AG08396 (cell line): Measurements from ENCODE around the gene SELENOH.
A peak's percentile ranks its signal among the peaks of the same experiment; 100 is the strongest.

ENCODE experiments used
- DNase-seq: peaks from one replicate; pipeline ENCODE4 v3.0.0; 2012; ENCODE audit warnings: low spot score, mixed read lengths

Gene SELENOH

DNA sequence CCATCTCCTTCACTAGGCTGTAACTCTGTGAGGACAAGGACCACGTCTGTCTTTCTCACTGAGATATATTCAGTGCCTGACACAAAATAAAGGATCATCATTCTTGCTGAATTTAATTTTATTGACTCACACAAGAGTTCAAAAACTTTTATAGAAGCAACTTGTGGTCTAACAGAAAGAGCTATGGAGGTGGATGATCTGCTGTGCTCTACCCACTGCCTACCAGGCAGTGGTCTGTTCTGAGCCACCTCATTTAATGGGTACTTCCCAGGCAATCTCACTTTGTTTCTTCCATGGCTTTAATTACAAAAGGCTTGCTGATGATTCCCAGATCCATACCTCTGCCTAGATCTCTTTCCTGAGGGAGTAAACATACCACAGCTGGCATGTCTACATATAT lies 5.6 kb downstream of the SELENOH start:
- no peak for DNase-seq

DNA sequence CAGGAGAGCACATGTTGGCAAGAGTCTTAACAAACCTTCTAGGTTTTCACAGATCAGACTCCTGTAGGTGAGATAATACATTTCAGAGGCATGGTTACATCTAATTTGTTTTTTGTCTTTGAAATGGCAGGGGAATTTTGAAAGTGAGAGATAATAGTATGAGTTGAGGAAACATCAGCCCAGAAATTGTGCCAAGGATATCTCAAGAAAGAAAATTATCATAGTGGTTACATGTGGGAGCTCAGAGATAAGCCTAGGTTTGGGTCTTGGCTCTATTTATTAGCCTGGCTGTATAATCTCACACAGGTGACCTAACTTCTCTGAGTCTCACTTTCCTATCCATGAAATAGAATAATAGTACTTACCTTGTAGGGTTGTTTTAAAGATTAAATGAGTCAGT lies 9.9 kb downstream of the SELENOH start:
- no peak for DNase-seq

DNA sequence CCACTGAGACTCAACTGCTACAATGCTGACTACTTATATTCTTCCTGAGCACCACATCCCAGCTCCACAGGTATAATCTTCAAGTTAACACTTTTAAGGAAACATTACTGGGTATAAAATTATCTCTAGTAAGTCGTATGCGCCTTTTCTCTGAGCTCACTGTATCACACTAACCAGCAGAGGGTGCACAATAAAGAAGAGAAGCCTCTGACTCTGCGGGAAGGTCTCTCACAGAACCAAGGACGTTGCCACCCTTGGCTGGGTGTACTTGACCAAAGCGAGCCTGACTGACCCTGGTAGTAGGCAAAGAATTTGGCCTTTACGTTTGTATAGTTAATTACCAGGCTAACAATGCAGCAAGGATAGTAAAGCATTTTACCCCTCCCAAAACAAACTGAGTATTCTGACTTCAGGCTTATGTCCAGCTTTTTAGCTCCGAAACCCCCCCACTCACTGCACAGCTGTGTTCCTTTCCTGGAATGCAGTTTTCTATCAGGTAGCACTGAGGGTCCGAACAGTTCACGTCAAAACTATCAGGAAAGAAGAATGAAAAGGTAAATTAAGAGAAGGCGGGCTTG lies 10.5 kb downstream of the SELENOH start, which contains the start of gene BTBD18:
BTBD18 (minus strand) TSS at position 144 of the 578 bp plus-strand sequence. CDS start 631 bp downstream, outside the sequence.
- peak; percentile 66 for DNase-seq

DNA sequence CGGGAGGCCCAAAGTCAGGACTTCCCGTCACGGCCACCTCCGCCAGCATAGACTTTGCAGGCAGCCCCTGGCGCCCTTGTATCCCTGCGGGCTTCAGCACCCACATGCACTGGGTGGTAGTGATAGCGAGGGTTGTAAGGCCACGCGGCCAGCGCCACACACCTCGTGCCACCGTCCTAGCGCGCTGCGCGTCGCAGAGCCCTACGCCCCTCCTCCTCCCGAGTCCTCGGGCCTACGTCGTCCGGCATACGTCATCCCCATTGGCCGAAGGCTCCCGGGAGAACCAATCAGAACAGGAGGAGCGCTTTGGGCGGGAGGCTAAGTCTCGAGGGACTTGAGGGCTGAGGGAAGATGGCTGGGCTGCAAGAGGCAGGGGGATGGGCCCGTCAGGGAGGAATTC lies 11.7 kb downstream of the SELENOH start:
- DNase-seq: no peak

DNA sequence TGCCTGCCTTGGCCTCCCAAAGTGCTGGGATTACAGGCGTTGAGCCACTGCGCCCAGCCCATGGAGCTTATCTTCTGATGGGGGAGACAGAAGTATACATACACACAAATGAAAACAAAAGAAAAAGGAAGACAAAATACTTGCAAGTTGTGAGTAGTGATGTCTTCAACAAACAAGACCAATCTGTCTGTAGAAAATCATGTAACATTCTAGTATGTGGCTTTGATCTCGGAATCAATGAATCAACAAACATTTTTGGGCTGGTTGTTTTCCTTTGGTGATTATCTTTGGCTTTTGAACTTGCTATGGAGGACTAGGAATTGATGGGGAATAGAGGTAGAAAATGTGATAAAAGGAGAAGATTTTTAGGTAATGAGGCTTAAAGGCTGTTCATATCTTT lies 16.9 kb downstream of the SELENOH start:
- DNase-seq: no peak

DNA sequence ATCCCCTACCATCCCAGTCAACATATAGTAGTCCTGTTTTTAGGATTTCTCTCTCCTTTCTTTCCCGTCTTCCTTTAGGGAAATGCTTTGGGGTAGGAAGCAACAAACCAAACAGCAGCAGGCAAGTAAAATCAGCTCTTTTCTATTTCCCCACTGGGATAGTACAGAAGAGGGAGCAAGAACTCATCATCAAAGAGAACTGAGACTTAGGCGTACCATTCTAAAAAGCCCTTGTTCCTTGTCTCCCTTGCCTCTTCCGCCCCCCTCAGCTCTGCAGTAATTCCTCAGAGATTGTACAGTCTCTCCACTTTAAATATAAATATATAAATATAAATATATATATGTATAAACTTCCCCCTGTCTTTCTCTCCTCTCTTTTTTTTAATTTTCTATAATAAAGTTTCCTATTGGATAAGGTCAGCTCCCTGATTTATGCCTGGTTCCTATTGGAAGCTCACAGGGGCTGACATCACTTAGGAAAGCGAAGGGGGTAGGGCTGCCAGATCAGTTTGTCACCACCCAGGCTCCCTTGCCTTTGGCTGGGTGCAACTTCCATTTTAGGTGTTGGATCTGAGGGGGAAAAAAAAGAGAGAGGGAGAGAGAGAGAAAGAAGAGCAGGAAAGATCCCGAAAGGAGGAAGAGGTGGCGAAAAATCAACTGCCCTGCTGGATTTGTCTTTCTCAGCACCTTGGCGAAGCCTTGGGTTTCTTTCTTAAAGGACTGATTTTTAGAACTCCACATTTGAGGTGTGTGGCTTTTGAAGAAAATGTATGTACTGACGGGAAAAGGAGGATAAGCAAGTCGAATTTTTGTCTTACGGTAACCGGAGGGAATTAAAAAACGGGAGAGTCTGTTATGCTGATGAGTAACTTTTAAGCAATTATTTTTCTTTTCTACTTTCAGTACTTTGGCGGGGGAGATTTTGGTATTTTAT lies 20.3 kb downstream of the SELENOH start, which contains the start of gene CTNND1:
CTNND1 (plus strand) TSS at position 502 of the 934 bp plus-strand sequence. CDS start 29,677 bp downstream, outside the sequence.
- peak; percentile 96 for DNase-seq

DNA sequence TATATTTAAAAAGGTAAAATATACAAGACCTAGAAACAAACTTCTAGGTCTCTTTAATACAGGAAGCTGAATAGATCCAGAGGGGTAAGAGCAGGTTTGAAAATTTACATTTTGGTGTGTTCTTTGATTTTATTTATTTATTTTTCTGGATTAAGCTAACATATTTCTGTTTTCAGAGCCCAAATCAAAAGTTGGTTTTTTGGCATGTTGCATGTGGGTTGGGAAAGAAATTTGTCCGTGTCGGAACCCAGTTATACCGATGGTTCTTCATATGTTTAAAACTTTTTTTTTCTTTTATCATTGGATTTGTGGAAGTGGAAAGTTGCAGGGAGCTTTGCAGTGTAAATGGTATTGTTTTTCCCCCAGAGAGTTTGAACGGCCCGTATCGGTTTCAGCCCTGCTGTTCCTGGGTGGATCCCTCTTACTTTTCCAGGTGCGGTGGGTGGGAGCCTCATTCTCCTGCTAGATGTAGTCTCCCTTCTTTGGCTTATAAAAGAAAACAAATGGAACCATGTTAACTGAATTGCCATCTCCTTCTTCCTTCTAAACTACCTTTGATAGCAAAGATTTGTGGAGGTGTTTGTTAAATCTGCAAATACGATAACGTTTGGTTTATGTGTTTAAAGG lies 21.1 kb downstream of the SELENOH start:
- no peak for DNase-seq

DNA sequence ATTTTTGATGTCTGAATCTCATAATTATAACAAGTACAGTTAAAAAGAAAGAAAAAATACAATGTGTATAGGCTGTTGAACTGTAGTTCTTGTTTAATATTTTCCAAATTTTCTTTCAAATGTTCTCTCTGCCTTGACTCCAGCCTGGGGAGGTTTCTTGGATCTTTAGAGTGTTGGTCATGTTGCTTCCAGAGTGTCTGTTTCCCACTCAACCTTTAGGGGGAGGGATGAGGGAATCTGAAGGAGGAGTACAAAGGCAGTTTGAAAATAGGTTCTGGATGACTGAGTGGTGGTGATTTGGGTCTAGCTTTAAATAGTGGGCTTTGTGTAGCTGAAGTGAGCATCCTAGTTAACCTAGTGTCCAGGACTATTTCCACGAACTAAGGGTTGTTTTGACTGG lies 22.3 kb downstream of the SELENOH start:
- DNase-seq: peak; percentile 55

DNA sequence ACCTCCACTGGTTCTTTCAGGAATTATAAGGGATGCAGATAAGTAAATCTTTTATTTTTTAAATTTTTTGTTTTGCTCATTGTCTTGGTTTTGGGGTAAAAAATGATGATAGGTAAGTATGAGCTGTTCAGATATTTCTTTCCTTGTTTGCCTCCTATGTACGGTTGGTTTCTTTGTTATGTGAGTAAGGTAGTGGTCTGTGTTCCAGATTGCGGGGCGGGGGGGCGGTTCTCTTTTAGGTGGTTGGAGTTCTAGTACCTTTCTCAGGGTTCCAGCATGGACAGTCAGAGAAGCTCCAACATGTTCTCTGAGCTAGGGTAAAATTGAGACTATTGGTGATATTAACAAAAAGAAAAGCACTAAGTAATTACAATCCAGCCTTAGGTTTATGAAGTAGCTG lies 22.7 kb downstream of the SELENOH start:
- no peak for DNase-seq

DNA sequence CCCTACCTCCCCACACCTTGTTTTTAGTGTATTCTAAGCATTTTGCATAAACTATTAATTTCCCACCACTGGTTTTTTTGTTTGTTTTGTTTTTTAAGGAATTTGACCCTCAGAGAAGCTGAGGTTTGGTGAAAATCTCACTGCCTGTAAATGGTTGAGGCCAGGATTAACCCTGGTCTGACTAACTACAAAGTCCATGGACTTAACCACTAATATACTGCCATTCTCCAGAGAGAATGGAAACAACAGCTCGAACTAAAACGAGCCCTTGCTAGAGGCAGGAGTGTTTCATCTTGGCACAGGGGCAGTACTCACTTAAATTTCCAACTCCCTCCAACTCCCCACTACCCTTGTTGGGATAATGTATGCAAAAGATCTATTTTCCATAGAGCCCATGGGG lies 23.3 kb downstream of the SELENOH start:
- DNase-seq: no peak

DNA sequence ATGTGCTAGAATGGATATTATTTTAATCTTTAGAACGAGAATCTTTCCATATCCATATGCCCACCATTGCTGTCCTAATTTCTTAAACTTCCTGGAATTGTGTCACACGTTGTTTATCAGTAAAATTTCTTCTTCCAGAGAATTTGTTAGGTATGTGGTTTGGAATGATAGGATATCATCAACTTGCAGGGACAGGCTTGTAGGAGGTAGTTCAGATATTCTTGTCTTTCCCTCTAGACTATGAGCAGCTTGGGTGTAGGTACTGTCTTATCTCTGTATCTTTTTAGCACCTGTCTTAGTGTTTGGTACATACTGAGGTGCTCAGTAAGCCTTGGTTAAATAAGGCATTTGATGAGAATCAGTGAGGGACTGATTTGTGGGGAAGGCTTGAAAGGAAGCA lies 23.7 kb downstream of the SELENOH start:
- DNase-seq: no peak

DNA sequence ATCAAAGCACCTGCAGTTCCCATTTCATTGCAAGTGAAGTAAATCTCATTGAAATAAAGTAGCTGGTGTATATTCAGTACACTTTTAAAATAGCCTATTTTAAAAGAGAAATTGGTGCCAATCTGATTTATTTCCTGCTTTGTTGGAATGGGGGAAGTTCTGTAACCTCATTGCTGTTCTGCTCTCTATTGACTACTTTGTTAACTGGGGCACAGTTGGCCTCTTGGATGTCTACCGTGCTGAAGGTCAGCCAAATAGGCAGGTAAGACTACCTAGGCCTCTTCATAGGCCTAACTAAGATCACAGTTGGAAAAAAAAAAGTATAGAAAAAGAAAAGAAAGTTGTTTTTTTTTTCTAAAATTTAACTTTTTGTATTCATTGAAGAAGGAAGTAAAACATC lies 29.5 kb downstream of the SELENOH start:
- no peak for DNase-seq

DNA sequence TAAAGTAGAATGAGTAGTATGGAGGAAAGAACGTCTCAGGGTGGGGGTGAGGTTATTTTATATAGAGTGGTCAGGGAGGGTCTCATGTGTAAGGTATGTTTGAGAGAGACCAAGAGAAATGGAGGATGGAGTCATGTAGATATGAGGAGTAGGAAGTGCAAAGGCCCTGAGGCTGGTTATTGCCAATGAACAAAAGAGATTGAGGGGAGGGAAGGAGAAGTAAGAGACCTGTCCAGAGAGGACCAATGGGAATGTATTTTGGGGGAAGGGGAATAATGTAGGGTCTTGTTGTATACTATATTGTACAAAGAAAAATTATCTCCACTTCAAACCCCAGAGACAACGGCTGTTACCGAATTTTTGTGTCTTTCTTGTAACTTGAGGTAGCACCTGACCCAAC lies 30.1 kb downstream of the SELENOH start:
- no peak for DNase-seq

DNA sequence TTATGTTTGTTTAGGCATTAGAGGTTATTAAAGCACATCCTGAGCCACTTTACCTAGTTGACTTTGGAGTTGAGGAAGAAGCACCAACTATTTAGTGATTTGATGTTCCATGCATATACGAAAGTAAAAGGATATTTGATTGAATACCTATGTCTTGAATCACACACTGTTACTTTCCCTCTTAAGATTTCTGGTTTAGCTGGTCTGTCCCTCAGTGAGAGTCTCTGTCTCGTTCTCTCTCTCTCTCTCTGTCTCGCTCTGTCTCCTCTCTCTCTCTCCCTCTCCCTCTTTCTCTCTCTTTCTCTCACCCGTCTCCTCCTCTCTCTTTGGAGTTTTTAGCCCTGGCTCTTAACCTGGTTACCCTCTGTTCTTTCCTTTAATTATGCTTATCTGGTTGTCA lies 31.3 kb downstream of the SELENOH start:
- no peak for DNase-seq

DNA sequence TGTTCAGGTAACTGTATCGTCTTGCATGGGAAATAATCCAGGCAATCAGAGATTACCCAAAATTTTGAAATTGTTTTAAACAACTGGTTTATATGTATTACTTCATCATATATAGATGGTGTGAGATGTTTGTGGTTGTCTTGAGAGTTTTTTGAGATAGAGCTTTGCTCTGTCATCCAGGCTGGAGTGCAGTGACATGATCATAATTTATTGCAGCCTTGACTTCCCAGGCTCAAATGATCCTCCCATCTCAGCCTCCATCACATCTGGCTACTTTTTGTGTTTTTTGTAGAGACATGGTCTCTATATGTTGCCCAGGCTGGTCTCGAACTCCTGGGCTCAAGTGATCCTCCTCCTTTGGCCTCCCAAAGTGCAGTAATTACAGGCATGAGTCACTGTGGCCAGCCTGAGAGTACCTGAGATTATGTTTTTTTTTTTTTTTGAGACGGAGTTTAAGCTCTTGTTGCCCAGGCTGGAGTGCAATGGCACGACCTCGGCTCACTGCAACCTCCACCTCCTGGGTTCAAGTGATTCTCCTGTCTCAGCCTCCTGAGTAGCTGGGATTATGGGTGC lies 31.8 kb downstream of the SELENOH start:
- no peak for DNase-seq

DNA sequence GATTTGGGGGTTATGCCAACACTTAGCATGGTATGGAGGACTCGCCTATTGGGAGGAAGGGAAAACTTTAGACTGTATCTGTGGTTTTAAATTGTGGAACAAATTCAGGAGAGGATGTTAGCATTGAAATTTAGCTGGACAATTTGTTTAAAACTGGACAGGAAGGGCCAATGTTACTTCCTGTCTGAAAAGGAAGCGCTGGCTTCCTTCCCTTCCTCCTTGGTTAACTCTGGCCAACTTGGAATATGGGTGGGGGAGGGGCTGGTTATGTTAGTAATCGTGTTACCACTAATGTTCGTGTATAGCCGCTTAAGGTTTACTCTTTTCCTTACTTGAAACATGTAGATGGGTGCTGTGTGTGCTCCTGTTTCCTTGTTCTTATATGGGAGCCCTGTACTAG lies 34.2 kb downstream of the SELENOH start:
- DNase-seq: no peak

DNA sequence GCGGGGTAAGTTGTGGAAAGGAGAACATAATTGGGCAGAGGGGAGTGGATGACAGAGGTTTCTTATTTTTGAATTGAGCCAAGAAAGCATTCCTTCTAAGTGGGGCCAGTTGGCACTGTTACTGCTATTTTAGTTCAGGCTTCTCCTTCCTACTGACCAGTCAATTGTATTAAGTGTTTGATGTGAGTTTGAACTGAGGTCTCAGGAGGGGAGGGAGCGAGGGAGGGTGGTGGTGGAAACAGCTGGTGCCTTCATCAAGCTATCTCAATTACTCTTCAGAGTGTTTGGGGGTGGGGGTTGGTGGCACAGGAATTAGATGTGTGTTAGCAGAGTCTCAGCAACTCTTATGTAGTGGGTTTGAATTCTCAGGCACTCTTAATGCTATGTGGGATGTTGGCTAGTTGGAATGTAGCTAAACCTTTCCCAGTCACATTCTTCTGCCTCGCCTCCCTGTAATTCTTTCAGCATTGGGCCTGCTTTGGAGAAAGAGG lies 34.8 kb downstream of the SELENOH start:
- no peak for DNase-seq

DNA sequence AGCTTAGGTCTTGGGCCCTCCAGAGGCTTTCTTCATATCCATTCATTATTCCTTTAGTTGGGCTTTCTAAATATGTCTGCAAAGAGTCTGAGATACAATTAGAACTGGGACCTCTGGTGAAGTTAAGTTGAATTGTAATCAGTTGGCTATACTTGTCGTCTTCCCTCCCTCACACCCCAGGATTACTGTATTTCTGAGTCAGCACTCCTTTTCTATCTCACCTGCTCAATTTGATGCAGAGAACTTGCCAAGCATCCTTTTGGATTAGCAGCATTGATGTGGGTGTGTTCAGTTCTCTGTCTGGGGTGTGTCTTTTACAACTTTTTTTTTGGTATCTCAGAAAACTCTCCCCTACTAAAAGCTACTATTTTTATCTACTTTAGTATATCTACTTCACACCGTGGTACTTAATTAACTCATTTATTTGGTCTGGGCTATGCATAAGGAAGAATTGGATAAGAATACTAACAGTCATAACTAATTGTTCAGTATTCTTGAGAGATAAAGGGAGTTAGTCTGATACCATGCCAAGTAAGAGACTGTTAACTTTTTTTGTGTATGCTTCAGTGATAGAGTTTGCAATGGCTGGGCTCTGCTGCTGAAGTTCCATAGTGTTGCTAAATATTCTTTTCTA lies 35.4 kb downstream of the SELENOH start:
- DNase-seq: no peak

DNA sequence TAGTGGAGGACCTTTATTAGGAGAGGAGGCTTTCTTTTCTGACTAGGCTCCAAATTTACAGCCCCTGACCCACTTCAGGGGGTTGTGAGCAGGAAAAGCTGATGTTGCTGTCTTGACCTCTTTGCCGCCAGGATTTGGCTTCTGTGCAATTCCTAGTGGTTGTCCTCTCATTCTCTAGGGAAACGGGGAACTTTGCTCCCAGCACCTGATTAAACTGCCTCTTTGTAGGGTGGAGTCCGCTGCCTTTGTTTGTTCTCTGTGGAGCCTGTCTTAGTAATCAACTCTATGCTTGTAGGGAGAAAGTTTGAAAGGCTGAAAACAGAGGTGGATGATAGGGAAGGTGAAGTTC lies 36.7 kb downstream of the SELENOH start:
- no peak for DNase-seq

DNA sequence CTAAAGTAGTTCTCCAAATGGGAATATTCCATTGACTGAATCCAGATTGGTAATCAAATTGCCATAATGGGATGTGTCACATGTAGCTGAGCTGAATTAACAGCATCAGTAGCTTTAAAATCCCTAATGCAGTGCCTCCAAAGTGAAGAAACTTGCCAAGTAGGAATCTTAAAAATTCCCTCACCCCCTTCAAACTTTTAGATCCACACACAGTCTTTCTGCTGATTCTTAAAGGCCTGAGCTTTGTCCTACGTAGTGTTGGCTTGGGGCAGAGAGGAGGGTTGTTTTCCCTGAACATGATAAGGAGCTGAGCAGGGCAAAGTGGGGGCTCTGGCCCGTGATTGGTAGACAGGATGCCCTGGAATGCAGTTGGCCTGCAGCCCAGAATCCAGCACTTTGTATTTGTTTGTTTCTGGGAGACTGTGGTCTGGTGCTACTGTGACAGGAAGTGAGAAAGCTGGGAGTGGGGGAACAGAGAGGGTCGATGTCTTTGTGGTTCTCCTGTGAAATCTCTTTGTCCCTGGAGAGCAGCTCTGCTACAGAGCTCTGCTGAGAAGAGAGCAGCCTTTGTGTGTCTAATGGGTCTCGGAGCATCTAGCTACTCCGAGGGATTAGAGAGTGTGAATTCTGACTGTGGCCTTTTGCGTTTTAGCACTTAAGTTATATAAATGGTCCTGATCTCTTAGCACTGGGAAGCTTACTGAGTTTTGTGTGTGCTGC lies 37.2 kb downstream of the SELENOH start:
- DNase-seq: peak; percentile 88

DNA sequence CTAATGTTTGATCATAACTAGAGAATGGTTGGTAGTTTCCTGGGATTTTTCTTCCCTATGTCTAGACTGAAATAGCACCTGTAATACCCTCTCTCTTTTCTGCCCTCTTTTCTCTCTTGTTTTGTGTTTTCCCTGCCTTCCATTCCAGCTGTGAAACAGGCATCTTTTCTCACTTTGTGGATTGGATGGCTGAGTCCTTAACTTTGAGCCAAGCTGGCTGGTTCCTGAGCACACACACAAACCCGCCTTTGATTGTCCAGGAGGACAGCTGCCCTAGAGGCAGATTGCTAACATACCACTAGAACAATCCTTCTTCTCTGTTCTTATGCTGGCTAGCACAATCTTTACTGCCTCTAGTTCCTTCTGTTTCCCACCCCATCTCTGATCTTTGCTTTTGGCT lies 38.0 kb downstream of the SELENOH start:
- peak; percentile 37 for DNase-seq
